GM13976 (cell line): Measurements from ENCODE around the gene SLC16A10.

ENCODE experiments used
- DNase-seq: peaks from one replicate; pipeline ENCODE4 v3.0.0; 2012; ENCODE audit warnings: low spot score
- CTCF ChIP-seq: IDR thresholded peaks from 2 replicates; pipeline ENCODE4 v1.5.1; 2012; ENCODE audit warnings: borderline replicate concordance, mild to moderate bottlenecking; ENCODE audit not compliant: insufficient read depth; ENCODE audit errors: extremely low read depth, missing control alignments, control extremely low read depth
- in situ Hi-C: fragments of 300-500 bp; cut with MboI; formaldehyde crosslinking; loops from one replicate; pipeline ENCODE4 v1.12.0; 2022; ENCODE audit warnings: low sequenced_read_pairs, mixed read lengths, inconsistent platforms; ENCODE audit not compliant: unreplicated experiment

SLC16A10 gene

GRCh38 chr6:111173341-111173740 lies 86.0 kb downstream of the SLC16A10 start:
- no peak for TF ChIP-seq CTCF
- in situ Hi-C loops, result no loop called here
- no peak for DNase-seq

- in situ Hi-C loops, result no loop called here
- TF ChIP-seq CTCF, result no peak
- DNase-seq, result no peak
Observed at GRCh38 chr6:111173946-111174345, 86.6 kb downstream of the SLC16A10 start.

- in situ Hi-C loops, result no loop called here
- DNase-seq, result no peak
- TF ChIP-seq CTCF, result no peak
Observed at GRCh38 chr6:111175109-111175508, 87.8 kb downstream of the SLC16A10 start.

- no peak for DNase-seq
- in situ Hi-C loops, result no loop called here
- no peak for TF ChIP-seq CTCF
Observed at GRCh38 chr6:111176038-111176759, 88.9 kb downstream of the SLC16A10 start.

GRCh38 chr6:111176760-111177099 lies 89.4 kb downstream of the SLC16A10 start:
- TF ChIP-seq CTCF, result no peak
- no peak for DNase-seq
- in situ Hi-C loops, result no loop called here

- no peak for DNase-seq
- in situ Hi-C loops, result no loop called here
- TF ChIP-seq CTCF, result no peak
Observed at GRCh38 chr6:111177131-111177530, 89.8 kb downstream of the SLC16A10 start.
